ENCODE measurements around the gene FAM163B. TPM values are rescaled to one million over a fixed set of nuclear protein-coding genes. Genes with fewer than 3 reads are reported as not detected.

Gene FAM163B
- total and polyA plus RNA-seq, 2 donors (not counting 1 experiment from before 2014, with no cell fraction given), result not detected

- ChIA-PET POLR2A (interaction anchor here (0.5 to 0.7 kb wide), 2 partner anchors 155 to 840 kb away, joined by 3 to 6 read pairs; no protein-coding TSS in a partner anchor), CTCF (no interaction called here)
- Histone ChIP-seq H3K4me1 (ENCODE audit: control insufficient read depth in 2 of 2, insufficient read depth in 2 of 2, low read length in 2 of 2) (no peaks in the 10 kb centered on the region), H3K4me2 (replicated peaks; ENCODE audit: low read depth, low read length, poor library complexity, severe bottlenecking) (no peak overlapping the region), H3K36me3 (replicated peaks in 1 of 2; ENCODE audit: control extremely low read depth in 1 of 2, control insufficient read depth in 1 of 2, extremely low read depth in 1 of 2, insufficient read depth in 2 of 2, low read length in 1 of 2) (no peaks in the 10 kb centered on the region), H3K27me3 (replicated peaks in 1 of 4; ENCODE audit: control extremely low read depth in 1 of 4, control insufficient read depth in 3 of 4, insufficient read depth in 4 of 4, low read length in 3 of 4) (peaks cover 0 to 9% (median 0%) of the 10 kb centered on the region in 4 experiments), H3K9me3 (ENCODE audit: control extremely low read depth in 1 of 3, control insufficient read depth in 2 of 3, insufficient read depth in 1 of 3, low read length in 2 of 3) (peaks cover 0 to 6% (median 0%) of the 10 kb centered on the region in 3 donors), H3K79me2 (ENCODE audit: control insufficient read depth, insufficient read depth, low read length) (no peaks in the 10 kb centered on the region), H3K4me3 (ENCODE audit: control extremely low read depth in 1 of 5, extremely low read depth in 1 of 5, insufficient read depth in 1 of 5, low read depth in 2 of 5, low read length in 4 of 5) (no peak overlapping the region), H4K20me1 (ENCODE audit: control insufficient read depth, insufficient read depth, low read length, poor library complexity, severe bottlenecking) (no peaks in the 10 kb centered on the region), H3K9ac (ENCODE audit: low read length) (no peak overlapping the region), H3K27ac (ENCODE audit: low read length in 2 of 2) (no peak overlapping the region), H2AFZ (ENCODE audit: insufficient read depth, low read depth, low read length, poor library complexity, severe bottlenecking) (no peak overlapping the region)
- no peaks in the 10 kb centered on the region for H3K4me1 Mint-ChIP-seq
- intact Hi-C loops (cut with micrococcal nuclease), result no loop called here
- 88% methylated on average over 11 of the region's 12 CpGs for WGBS (ENCODE audit: insufficient coverage)
- H3K27ac Mint-ChIP-seq, result no peak overlapping the region
- H3K4me3 Mint-ChIP-seq, result no peak overlapping the region
- TF ChIP-seq, protein P1, sequence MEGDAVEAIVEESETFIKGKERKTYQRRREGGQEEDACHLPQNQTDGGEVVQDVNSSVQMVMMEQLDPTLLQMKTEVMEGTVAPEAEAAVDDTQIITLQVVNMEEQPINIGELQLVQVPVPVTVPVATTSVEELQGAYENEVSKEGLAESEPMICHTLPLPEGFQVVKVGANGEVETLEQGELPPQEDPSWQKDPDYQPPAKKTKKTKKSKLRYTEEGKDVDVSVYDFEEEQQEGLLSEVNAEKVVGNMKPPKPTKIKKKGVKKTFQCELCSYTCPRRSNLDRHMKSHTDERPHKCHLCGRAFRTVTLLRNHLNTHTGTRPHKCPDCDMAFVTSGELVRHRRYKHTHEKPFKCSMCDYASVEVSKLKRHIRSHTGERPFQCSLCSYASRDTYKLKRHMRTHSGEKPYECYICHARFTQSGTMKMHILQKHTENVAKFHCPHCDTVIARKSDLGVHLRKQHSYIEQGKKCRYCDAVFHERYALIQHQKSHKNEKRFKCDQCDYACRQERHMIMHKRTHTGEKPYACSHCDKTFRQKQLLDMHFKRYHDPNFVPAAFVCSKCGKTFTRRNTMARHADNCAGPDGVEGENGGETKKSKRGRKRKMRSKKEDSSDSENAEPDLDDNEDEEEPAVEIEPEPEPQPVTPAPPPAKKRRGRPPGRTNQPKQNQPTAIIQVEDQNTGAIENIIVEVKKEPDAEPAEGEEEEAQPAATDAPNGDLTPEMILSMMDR (IDR thresholded peaks at IDR 0.05), result no peak
- TF ChIP-seq EZH2 (IDR thresholded peaks at IDR 0.05; ENCODE audit: borderline replicate concordance, insufficient read depth, low read depth, low read length, poor library complexity, severe bottlenecking), result no peak
- DNase-seq, result no peak
- ATAC-seq (ENCODE audit: low read depth), result no peak
- H3K27me3 Mint-ChIP-seq, result peaks cover 27% of the 10 kb centered on the region
- no peaks in the 10 kb centered on the region for H3K9me3 Mint-ChIP-seq (ENCODE audit: insufficient read depth)
Observed at GRCh38 chr9:133650026-133650425, 40.8 kb upstream of the FAM163B start.

- POLR2A ChIA-PET, result no interaction called here
- Mint-ChIP-seq H3K4me1 (no peaks in the 10 kb centered on the region), H3K9me3 (ENCODE audit: insufficient read depth) (no peaks in the 10 kb centered on the region), H3K27ac (no peak overlapping the region), H3K27me3 (peaks cover 22% of the 10 kb centered on the region), H3K4me3 (no peak overlapping the region)
- WGBS (ENCODE audit: insufficient coverage), result 94% methylated on average over 6 of the region's 7 CpGs
- no peak overlapping the region for H2AFZ ChIP-seq (ENCODE audit: insufficient read depth, low read depth, low read length, poor library complexity, severe bottlenecking)
- H3K27me3 ChIP-seq (replicated peaks in 1 of 4; ENCODE audit: control extremely low read depth in 1 of 4, control insufficient read depth in 3 of 4, insufficient read depth in 4 of 4, low read length in 3 of 4), result peaks cover 0 to 5% (median 0%) of the 10 kb centered on the region in 4 experiments
- H3K4me2 ChIP-seq (replicated peaks; ENCODE audit: low read depth, low read length, poor library complexity, severe bottlenecking), result no peak overlapping the region
- H3K4me1 ChIP-seq (ENCODE audit: control insufficient read depth in 2 of 2, insufficient read depth in 2 of 2, low read length in 2 of 2), result no peaks in the 10 kb centered on the region
- H3K9me3 ChIP-seq (ENCODE audit: control extremely low read depth in 1 of 3, control insufficient read depth in 2 of 3, insufficient read depth in 1 of 3, low read length in 2 of 3), result peaks cover 0 to 6% (median 0%) of the 10 kb centered on the region in 3 donors
- no peak overlapping the region for H3K9ac ChIP-seq (ENCODE audit: low read length)
- H3K36me3 ChIP-seq (replicated peaks in 1 of 2; ENCODE audit: control extremely low read depth in 1 of 2, control insufficient read depth in 1 of 2, extremely low read depth in 1 of 2, insufficient read depth in 2 of 2, low read length in 1 of 2), result no peaks in the 10 kb centered on the region
- CTCF ChIA-PET, result no interaction called here
- H4K20me1 ChIP-seq (ENCODE audit: control insufficient read depth, insufficient read depth, low read length, poor library complexity, severe bottlenecking), result no peaks in the 10 kb centered on the region
- no peak overlapping the region for H3K27ac ChIP-seq (ENCODE audit: low read length in 2 of 2)
- DNase-seq, result no peak
- no peaks in the 10 kb centered on the region for H3K79me2 ChIP-seq (ENCODE audit: control insufficient read depth, insufficient read depth, low read length)
- intact Hi-C loops (cut with micrococcal nuclease), result no loop called here
- no peak for TF ChIP-seq EZH2 (IDR thresholded peaks at IDR 0.05; ENCODE audit: borderline replicate concordance, insufficient read depth, low read depth, low read length, poor library complexity, severe bottlenecking)
- TF ChIP-seq, protein P1 (IDR thresholded peaks at IDR 0.05), result no peak
- H3K4me3 ChIP-seq (ENCODE audit: control extremely low read depth in 1 of 5, extremely low read depth in 1 of 5, insufficient read depth in 1 of 5, low read depth in 2 of 5, low read length in 4 of 5), result no peak overlapping the region
- no peak for ATAC-seq (ENCODE audit: low read depth)
Observed at GRCh38 chr9:133649194-133649593, 40.0 kb upstream of the FAM163B start.
